ENCODE results near the gene MMP28. TPM values are rescaled to one million over a fixed set of nuclear protein-coding genes. Genes with fewer than 3 reads are reported as not detected.

The MMP28 gene
- total and polyA plus RNA-seq, 2 donors (not counting 1 experiment from before 2014, with no cell fraction given) = 0.15 to 2.0 TPM

DNA sequence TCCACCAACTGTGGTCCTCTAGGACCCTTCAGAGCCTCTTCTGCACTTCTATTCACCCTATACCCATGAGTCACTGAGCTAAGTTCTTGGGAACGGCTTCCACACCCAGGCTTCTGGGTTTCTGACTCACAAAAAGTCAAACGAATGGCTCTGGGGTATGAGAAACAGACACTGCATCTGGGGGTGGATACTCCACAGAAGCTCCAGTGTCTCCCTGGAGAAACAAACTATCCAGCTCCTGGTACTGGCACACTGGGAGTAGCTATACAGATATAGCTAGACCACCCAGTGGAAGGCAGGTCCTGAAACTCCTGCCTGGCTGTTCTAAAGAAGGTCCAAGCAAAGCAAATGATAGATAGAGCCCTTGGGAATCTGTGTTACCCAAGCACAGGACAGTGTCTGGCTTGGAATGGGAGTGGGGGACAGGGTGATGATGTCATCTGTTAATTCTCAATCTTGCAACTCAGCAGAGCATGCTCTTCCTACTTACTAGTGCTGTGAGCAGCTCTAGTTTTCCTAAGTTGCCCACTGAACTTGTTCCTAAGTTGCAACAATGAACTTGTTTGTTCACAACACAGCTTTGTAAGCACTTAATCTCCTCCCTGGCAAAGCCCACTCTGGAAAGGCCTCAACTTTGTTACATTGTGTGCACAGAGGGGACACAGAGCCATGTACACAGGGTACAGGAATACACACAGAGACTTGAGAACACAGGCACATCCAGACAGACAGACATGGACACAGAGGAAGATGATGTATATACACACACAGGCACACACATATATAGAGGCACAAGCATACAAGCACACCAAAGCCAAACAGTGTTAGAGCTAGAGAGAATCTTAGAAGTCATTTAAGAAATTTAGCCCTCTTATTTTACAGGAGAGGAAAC is 6.7 kb downstream of the MMP28 start:
- Mint-ChIP-seq H3K27ac (no peak overlapping the region), H3K27me3 (peaks cover 35% of the 10 kb centered on the region), H3K4me1 (no peaks in the 10 kb centered on the region), H3K9me3 (ENCODE audit: insufficient read depth) (no peaks in the 10 kb centered on the region), H3K4me3 (no peak overlapping the region)
- no peak overlapping the region for H3K9ac ChIP-seq (ENCODE audit: low read length)
- CTCF ChIA-PET = interaction anchor here (1.4 to 2.5 kb wide), 3 partner anchors 16 to 25 kb away, joined by 3 to 17 read pairs (median 5); no protein-coding TSS in a partner anchor
- intact Hi-C loops (cut with micrococcal nuclease) = no loop called here
- H3K27ac ChIP-seq (ENCODE audit: low read length in 2 of 2) = no peak overlapping the region
- TF ChIP-seq, protein P1, sequence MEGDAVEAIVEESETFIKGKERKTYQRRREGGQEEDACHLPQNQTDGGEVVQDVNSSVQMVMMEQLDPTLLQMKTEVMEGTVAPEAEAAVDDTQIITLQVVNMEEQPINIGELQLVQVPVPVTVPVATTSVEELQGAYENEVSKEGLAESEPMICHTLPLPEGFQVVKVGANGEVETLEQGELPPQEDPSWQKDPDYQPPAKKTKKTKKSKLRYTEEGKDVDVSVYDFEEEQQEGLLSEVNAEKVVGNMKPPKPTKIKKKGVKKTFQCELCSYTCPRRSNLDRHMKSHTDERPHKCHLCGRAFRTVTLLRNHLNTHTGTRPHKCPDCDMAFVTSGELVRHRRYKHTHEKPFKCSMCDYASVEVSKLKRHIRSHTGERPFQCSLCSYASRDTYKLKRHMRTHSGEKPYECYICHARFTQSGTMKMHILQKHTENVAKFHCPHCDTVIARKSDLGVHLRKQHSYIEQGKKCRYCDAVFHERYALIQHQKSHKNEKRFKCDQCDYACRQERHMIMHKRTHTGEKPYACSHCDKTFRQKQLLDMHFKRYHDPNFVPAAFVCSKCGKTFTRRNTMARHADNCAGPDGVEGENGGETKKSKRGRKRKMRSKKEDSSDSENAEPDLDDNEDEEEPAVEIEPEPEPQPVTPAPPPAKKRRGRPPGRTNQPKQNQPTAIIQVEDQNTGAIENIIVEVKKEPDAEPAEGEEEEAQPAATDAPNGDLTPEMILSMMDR (IDR thresholded peaks at IDR 0.05) = no peak
- TF ChIP-seq EZH2 (IDR thresholded peaks at IDR 0.05; ENCODE audit: borderline replicate concordance, insufficient read depth, low read depth, low read length, poor library complexity, severe bottlenecking) = no peak
- no peak overlapping the region for H2AFZ ChIP-seq (ENCODE audit: insufficient read depth, low read depth, low read length, poor library complexity, severe bottlenecking)
- H4K20me1 ChIP-seq (ENCODE audit: control insufficient read depth, insufficient read depth, low read length, poor library complexity, severe bottlenecking) = no peaks in the 10 kb centered on the region
- H3K79me2 ChIP-seq (ENCODE audit: control insufficient read depth, insufficient read depth, low read length) = no peaks in the 10 kb centered on the region
- DNase-seq (no peak), ATAC-seq (ENCODE audit: low read depth) (no peak)
- POLR2A ChIA-PET = no interaction called here
- H3K9me3 ChIP-seq (ENCODE audit: control extremely low read depth in 1 of 3, control insufficient read depth in 2 of 3, insufficient read depth in 1 of 3, low read length in 2 of 3) = no peaks in the 10 kb centered on the region
- peaks cover 0 to 27% (median 9%) of the 10 kb centered on the region in 4 experiments for H3K27me3 ChIP-seq (replicated peaks in 1 of 4; ENCODE audit: control extremely low read depth in 1 of 4, control insufficient read depth in 3 of 4, insufficient read depth in 4 of 4, low read length in 3 of 4)
- no peak overlapping the region for H3K4me3 ChIP-seq (ENCODE audit: control extremely low read depth in 1 of 5, extremely low read depth in 1 of 5, insufficient read depth in 1 of 5, low read depth in 2 of 5, low read length in 4 of 5)
- no CpG with 5 or more reads among the region's 2 CpGs for WGBS (ENCODE audit: insufficient coverage)
- no peaks in the 10 kb centered on the region for H3K4me1 ChIP-seq (ENCODE audit: control insufficient read depth in 2 of 2, insufficient read depth in 2 of 2, low read length in 2 of 2)
- H3K36me3 ChIP-seq (replicated peaks in 1 of 2; ENCODE audit: control extremely low read depth in 1 of 2, control insufficient read depth in 1 of 2, extremely low read depth in 1 of 2, insufficient read depth in 2 of 2, low read length in 1 of 2) = no peaks in the 10 kb centered on the region
- no peak overlapping the region for H3K4me2 ChIP-seq (replicated peaks; ENCODE audit: low read depth, low read length, poor library complexity, severe bottlenecking)

DNA sequence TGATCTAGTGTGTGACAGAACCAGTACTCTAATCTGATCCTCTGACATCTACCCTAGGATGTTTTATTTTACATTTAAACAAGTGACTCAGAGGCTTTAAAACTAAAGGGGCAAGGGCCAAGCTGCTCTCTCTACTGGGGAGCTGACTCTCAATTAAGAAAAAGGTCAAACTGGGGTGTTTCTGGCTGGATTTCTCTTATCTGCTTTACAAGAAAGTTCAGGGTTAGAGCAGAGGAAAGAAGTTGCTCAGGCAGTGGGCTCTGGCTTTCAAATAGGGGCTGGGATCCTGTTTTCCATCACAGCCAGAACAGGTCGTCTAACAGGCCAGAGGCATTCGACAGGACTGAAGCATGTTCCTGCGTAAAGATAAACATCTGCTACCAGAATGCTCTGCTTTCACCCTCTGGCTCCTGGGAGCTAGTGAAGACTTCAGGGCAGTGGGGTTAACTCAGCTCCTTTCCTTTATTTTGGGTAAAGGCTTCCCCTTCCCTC is 8.5 kb downstream of the MMP28 start:
- Mint-ChIP-seq H3K9me3 (ENCODE audit: insufficient read depth) (no peaks in the 10 kb centered on the region), H3K27me3 (peaks cover 24% of the 10 kb centered on the region), H3K27ac (no peak overlapping the region), H3K4me1 (no peaks in the 10 kb centered on the region), H3K4me3 (no peak overlapping the region)
- Histone ChIP-seq H3K4me2 (replicated peaks; ENCODE audit: low read depth, low read length, poor library complexity, severe bottlenecking) (no peak overlapping the region), H3K79me2 (ENCODE audit: control insufficient read depth, insufficient read depth, low read length) (no peaks in the 10 kb centered on the region), H3K27me3 (replicated peaks in 1 of 4; ENCODE audit: control extremely low read depth in 1 of 4, control insufficient read depth in 3 of 4, insufficient read depth in 4 of 4, low read length in 3 of 4) (peaks cover 0 to 11% (median 2%) of the 10 kb centered on the region in 4 experiments), H3K9ac (ENCODE audit: low read length) (no peak overlapping the region), H3K27ac (ENCODE audit: low read length in 2 of 2) (no peak overlapping the region), H3K4me1 (ENCODE audit: control insufficient read depth in 2 of 2, insufficient read depth in 2 of 2, low read length in 2 of 2) (no peaks in the 10 kb centered on the region), H2AFZ (ENCODE audit: insufficient read depth, low read depth, low read length, poor library complexity, severe bottlenecking) (no peak overlapping the region), H3K36me3 (replicated peaks in 1 of 2; ENCODE audit: control extremely low read depth in 1 of 2, control insufficient read depth in 1 of 2, extremely low read depth in 1 of 2, insufficient read depth in 2 of 2, low read length in 1 of 2) (no peaks in the 10 kb centered on the region), H4K20me1 (ENCODE audit: control insufficient read depth, insufficient read depth, low read length, poor library complexity, severe bottlenecking) (no peaks in the 10 kb centered on the region), H3K4me3 (ENCODE audit: control extremely low read depth in 1 of 5, extremely low read depth in 1 of 5, insufficient read depth in 1 of 5, low read depth in 2 of 5, low read length in 4 of 5) (no peak overlapping the region), H3K9me3 (ENCODE audit: control extremely low read depth in 1 of 3, control insufficient read depth in 2 of 3, insufficient read depth in 1 of 3, low read length in 2 of 3) (no peaks in the 10 kb centered on the region)
- CTCF ChIA-PET = interaction anchor here (0.5 to 1.9 kb wide), 2 partner anchors 23 to 64 kb away, joined by 4 to 7 read pairs; no protein-coding TSS in a partner anchor
- no peak for TF ChIP-seq EZH2 (IDR thresholded peaks at IDR 0.05; ENCODE audit: borderline replicate concordance, insufficient read depth, low read depth, low read length, poor library complexity, severe bottlenecking)
- TF ChIP-seq, protein P1 (IDR thresholded peaks at IDR 0.05) = no peak
- WGBS (ENCODE audit: insufficient coverage) = 59% methylated on average over 3 of the region's 3 CpGs
- intact Hi-C loops (cut with micrococcal nuclease) = no loop called here
- DNase-seq = no peak
- no peak for ATAC-seq (ENCODE audit: low read depth)
- POLR2A ChIA-PET = no interaction called here
